Effector CD4-positive, alpha-beta T cell (primary cell): Measurements from ENCODE around the gene PRKCSH.
"Not testable (repeated sequence)": the region's sequence is repeated elsewhere in the genome, so short reads cannot be mapped to it uniquely, and the experiment has no call there.

Experiments used
- DNase-seq: peaks from one replicate; pipeline ENCODE4 v3.0.0-alpha.2; 2020

PRKCSH gene

GRCh38 chr19:11451327-11451870 lies 16.0 kb downstream of the PRKCSH start:
- no peak for DNase-seq

GRCh38 chr19:11451871-11452619 lies 16.6 kb downstream of the PRKCSH start:
- no peak for DNase-seq

GRCh38 chr19:11452620-11453310 lies 17.3 kb downstream of the PRKCSH start:
- no peak for DNase-seq

DNA sequence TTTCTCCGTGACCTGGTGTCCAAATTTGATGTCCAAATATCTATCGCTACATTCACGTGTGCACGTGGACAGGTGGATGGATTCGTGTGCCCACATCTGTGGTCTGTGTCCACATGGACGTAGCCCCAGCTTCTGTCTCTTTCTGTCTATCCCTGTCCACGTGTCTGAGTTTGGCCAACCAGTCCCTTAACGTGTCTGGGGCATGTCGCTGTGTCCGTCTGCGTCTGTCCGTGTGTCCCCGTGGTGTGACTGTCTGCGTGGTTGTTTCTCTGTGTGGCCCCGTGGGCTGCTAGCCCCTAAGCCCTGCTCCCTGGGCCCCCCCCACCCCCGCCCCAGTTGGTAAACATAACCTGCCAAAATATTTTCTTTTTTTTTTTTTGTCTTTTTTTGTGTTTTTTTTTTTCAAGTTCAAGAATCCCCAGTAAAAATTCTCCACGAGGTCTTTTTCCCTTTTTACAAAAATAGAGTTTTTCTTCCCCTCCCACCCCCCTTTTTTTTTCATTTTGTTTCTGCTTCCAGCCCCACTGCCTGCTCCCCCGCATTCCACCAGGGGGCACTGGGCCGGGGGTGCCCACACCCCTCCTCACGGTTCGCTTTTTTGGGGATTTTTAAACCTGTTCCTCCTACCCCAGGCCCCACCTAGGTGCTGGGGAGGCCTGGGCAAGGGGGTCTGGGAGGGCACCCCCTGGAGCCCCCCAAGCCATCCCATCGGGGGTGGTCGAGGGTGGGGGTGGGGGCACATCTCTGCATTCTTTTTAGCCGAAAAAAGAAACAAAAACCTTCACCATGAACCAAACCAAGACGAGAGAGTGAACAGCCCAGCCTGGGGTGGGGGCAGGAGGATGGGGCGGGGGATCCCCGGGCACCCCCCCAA lies 18.3 kb downstream of the PRKCSH start:
- no peak for DNase-seq

DNA sequence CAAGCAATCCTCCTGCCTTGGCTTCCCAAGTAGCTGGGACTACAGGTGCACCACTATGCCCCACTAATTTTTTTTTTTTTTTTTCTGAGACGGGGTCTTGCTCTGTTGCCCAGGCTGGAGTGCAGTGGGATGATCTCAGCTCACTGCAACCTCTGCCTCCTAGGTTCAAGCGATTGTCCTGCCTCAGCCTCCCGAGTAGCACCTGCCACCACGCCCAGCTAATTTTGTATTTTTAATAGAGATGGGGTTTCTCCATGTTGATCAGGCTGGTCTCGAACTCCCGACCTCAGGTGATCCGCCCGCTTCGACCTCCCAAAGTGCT lies 19.8 kb downstream of the PRKCSH start:
- DNase-seq, result not testable (repeated sequence)

GRCh38 chr19:11456659-11457058 lies 21.2 kb downstream of the PRKCSH start:
- DNase-seq, result no peak

- no peak for DNase-seq
Observed at GRCh38 chr19:11457115-11457514, 21.7 kb downstream of the PRKCSH start.

DNA sequence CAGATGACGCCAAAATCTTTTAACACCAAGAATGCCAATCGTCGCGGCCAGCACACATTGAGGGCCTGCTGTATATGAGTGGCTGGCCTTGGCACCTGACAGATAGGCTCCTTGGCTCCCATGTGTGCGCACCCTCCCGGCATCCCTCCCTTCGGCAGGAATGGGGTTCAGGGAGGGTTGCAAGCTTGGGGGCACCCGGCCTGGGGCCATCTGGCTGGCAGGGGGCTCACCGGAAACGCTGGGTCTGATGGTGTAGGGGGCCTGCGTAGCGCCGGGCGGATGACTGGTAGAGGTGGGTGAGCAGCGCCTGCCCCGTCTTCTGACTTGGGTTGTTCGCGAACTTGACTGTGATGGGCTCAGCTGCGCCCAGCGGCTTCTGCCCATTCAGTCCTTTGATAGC lies 22.4 kb downstream of the PRKCSH start:
- no peak for DNase-seq

GRCh38 chr19:11458236-11458900 lies 22.9 kb downstream of the PRKCSH start:
- no peak for DNase-seq

DNA sequence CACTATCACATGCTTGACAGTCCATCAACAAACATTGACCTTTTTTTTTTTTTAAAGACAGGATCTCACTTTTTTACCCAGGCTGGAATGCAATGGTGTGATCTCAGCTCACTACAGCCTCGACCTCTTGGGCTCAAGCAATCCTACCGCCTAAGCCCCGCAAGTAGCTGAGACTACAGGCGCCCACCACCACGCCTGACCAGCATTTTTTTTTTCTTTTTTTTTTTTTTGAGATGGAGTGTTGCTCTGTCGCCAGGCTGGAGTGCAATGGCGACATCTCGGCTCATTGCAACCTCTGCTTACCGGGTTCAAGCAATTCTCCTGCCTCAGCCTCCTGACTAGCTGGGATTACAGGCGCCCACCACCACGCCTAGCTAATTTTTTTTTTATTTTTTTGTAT lies 23.5 kb downstream of the PRKCSH start:
- DNase-seq, result not testable (repeated sequence)

DNA sequence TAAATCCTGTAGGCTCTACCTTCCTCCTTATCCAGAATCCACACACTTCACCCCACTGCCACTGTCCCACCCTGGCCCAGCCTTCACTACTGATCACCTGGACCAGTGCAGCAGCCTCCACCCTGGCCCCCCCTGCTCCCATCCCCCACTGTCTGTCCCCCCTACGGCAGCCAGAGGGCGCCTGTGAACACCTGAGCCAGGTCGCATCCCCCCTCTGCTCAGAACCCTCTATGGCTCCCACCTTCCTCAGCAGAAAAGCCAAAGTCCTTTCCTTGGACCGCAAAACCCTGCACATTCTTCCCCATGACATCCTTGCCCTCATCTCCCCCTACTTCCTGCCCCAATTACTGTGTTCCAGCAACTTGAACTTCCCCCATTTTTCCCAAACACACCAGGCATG lies 24.8 kb downstream of the PRKCSH start:
- no peak for DNase-seq

- no peak for DNase-seq
Observed at GRCh38 chr19:11461453-11461852, 26.0 kb downstream of the PRKCSH start.

GRCh38 chr19:11463391-11463790 lies 28.0 kb downstream of the PRKCSH start:
- DNase-seq, result no peak

DNA sequence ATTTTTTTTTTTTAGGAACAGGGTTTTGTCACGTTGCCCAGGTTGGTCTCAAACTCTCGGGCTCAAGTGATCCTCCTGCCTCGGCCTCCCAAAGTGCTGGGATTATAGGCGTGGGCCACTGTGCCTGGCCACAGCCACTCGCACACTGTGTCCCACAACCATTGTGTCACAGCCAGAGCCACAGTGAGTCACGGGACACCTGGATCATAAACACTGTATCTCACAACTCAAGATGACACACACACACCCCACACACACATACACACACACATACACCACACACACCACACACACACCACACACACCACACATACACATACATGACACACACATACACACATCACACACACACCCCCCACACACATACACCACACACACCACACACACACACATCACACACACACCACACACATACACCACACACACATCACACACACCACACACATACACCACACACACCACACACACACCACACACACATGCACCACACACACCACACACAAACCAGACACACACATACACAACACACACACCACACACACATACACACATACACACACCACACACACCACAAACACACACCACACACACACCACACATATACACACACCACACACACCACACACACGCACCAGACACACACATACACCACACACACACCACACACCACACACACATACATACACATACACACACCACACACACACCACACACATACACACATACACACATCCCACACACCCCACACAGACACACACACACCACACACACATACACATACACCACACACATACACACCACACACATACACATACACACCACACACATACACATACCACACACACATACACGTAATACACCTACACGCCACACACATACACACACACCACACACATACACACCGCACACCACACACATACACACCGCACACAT lies 29.2 kb downstream of the PRKCSH start:
- no peak for DNase-seq

DNA sequence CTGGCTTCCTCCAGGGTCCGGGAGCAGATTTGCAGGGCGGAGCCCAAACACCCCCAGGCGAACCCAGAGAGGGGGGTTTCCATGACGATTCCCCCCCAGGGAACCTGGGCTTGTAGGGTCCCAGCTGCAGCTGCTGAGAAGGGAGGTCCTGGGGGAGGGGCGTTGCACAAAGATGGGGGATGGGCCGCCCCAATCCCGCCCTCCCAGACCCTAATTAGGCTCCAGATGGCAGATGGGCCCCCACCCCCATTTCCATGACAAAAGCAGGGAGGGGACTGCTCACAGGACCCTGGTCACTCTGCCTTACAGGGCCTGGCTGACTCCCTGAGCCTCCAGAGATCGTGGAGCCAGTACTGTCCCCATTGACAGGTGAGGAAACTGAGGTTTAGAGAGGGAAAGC lies 30.2 kb downstream of the PRKCSH start:
- no peak for DNase-seq

GRCh38 chr19:11468266-11468845 lies 32.9 kb downstream of the PRKCSH start:
- not testable (repeated sequence) for DNase-seq

GRCh38 chr19:11473725-11474124 lies 38.3 kb downstream of the PRKCSH start:
- DNase-seq, result no peak

DNA sequence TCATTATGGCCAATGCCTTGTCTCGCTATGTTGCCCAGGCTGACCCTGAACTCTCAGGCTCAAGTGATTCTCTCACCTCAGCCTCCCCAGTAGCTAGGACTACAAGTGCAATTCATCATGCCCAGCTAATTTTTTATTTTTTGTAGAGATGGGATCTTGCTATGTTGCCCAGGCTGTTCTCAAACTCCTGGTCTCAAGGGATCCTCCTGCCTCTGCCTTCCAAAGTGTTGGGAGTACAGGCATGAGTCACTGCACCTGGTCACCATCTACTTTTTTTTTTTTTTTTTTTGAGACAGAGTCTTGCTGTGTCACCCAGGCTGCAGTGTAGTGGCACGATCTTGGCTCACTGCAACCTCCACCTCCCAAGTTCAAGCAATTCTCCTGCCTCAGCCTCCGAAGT lies 39.9 kb downstream of the PRKCSH start:
- DNase-seq, result not testable (repeated sequence)

- no peak for DNase-seq
Observed at GRCh38 chr19:11475861-11476260, 40.4 kb downstream of the PRKCSH start.

GRCh38 chr19:11478167-11479089 lies 43.0 kb downstream of the PRKCSH start:
- DNase-seq, result no peak
